ENCODE results near the gene NFASC. TPM values are rescaled to one million over a fixed set of nuclear protein-coding genes. Genes with fewer than 3 reads are reported as not detected.

The NFASC gene
- total and polyA plus RNA-seq, 4 donors = 0.23 to 5.4 (median 1.9) TPM

DNA sequence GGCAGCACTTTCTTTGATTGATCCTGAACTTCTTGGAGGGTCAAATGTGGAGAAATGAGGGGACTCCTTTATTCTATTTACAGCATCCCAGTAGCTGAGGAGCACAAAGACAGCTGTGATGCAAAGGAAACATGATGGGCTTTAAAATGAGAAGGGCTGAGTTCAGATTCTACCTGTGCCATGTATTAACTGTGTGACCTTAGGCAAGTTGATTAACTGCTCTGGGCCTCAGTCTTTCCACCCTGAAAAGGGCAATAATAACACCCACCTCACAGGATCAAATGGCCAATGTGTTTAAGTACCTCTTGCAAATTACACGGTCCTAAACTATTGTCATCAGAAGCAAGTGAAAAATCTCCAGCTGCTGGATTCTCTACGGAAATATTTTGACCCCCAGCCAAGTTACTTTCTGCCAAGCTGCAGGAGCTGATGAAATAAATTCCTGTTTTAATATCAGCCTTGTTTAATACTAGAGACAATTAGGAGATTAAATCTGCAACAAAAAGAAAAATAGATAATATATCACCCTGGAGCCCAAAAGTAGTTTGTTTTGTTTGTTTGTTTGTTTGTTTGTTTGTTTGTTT is 197.9 kb downstream of the NFASC start:
- H3K4me1 ChIP-seq (ENCODE audit: control insufficient read depth in 4 of 4, insufficient read depth in 4 of 4, low read length in 3 of 4) = no peaks in the 10 kb centered on the region
- 55% methylated on average over 2 of the region's 2 CpGs for WGBS
- no peaks in the 10 kb centered on the region for H3K27me3 ChIP-seq (ENCODE audit: control insufficient read depth in 4 of 4, insufficient read depth in 4 of 4, low read length in 3 of 4)
- H3K27ac ChIP-seq (ENCODE audit: low read depth in 1 of 2, low read length in 2 of 2) = no peak overlapping the region
- TF ChIP-seq, protein P1, sequence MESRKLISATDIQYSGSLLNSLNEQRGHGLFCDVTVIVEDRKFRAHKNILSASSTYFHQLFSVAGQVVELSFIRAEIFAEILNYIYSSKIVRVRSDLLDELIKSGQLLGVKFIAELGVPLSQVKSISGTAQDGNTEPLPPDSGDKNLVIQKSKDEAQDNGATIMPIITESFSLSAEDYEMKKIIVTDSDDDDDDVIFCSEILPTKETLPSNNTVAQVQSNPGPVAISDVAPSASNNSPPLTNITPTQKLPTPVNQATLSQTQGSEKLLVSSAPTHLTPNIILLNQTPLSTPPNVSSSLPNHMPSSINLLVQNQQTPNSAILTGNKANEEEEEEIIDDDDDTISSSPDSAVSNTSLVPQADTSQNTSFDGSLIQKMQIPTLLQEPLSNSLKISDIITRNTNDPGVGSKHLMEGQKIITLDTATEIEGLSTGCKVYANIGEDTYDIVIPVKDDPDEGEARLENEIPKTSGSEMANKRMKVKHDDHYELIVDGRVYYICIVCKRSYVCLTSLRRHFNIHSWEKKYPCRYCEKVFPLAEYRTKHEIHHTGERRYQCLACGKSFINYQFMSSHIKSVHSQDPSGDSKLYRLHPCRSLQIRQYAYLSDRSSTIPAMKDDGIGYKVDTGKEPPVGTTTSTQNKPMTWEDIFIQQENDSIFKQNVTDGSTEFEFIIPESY (IDR thresholded peaks at IDR 0.05) = no peak
- TF ChIP-seq NR2F2 (IDR thresholded peaks at IDR 0.05) = no peak
- TF ChIP-seq YY1 (IDR thresholded peaks at IDR 0.05) = no peak
- no peak for TF ChIP-seq HNF4G (IDR thresholded peaks at IDR 0.05)
- TF ChIP-seq TAF1 (conservative IDR thresholded peaks at IDR 0.05) = no peak
- no peak for TF ChIP-seq FOXA1 (IDR thresholded peaks at IDR 0.05)
- TF ChIP-seq, protein P2, sequence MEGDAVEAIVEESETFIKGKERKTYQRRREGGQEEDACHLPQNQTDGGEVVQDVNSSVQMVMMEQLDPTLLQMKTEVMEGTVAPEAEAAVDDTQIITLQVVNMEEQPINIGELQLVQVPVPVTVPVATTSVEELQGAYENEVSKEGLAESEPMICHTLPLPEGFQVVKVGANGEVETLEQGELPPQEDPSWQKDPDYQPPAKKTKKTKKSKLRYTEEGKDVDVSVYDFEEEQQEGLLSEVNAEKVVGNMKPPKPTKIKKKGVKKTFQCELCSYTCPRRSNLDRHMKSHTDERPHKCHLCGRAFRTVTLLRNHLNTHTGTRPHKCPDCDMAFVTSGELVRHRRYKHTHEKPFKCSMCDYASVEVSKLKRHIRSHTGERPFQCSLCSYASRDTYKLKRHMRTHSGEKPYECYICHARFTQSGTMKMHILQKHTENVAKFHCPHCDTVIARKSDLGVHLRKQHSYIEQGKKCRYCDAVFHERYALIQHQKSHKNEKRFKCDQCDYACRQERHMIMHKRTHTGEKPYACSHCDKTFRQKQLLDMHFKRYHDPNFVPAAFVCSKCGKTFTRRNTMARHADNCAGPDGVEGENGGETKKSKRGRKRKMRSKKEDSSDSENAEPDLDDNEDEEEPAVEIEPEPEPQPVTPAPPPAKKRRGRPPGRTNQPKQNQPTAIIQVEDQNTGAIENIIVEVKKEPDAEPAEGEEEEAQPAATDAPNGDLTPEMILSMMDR (IDR thresholded peaks at IDR 0.05; ENCODE audit: low read depth, low read length, missing input control) = no peak
- TF ChIP-seq SP1 (IDR thresholded peaks at IDR 0.05) = no peak
- TF ChIP-seq, protein P3, sequence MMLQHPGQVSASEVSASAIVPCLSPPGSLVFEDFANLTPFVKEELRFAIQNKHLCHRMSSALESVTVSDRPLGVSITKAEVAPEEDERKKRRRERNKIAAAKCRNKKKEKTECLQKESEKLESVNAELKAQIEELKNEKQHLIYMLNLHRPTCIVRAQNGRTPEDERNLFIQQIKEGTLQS (IDR thresholded peaks at IDR 0.05) = no peak
- no peak for TF ChIP-seq FOXA2 (IDR thresholded peaks at IDR 0.05)
- TF ChIP-seq EGR1 (IDR thresholded peaks at IDR 0.05; ENCODE audit: low read depth in 2 of 2) = no peak
- TF ChIP-seq, protein P4, sequence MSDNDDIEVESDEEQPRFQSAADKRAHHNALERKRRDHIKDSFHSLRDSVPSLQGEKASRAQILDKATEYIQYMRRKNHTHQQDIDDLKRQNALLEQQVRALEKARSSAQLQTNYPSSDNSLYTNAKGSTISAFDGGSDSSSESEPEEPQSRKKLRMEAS (IDR thresholded peaks at IDR 0.05) = no peak
- TF ChIP-seq JUND (IDR thresholded peaks at IDR 0.05) = no peak
- H3K9ac ChIP-seq (ENCODE audit: low read depth in 1 of 2, low read length in 2 of 2) = no peak overlapping the region
- H3K9me3 ChIP-seq (ENCODE audit: control insufficient read depth in 4 of 4, low read length in 3 of 4) = no peaks in the 10 kb centered on the region
- no peak for DNase-seq (ENCODE audit: low spot score)
- H3K4me3 ChIP-seq (ENCODE audit: low read depth in 1 of 3, low read length in 3 of 3) = no peak overlapping the region
- H3K36me3 ChIP-seq (ENCODE audit: control insufficient read depth in 4 of 4, insufficient read depth in 3 of 4, low read depth in 1 of 4, low read length in 3 of 4) = no peaks in the 10 kb centered on the region

DNA sequence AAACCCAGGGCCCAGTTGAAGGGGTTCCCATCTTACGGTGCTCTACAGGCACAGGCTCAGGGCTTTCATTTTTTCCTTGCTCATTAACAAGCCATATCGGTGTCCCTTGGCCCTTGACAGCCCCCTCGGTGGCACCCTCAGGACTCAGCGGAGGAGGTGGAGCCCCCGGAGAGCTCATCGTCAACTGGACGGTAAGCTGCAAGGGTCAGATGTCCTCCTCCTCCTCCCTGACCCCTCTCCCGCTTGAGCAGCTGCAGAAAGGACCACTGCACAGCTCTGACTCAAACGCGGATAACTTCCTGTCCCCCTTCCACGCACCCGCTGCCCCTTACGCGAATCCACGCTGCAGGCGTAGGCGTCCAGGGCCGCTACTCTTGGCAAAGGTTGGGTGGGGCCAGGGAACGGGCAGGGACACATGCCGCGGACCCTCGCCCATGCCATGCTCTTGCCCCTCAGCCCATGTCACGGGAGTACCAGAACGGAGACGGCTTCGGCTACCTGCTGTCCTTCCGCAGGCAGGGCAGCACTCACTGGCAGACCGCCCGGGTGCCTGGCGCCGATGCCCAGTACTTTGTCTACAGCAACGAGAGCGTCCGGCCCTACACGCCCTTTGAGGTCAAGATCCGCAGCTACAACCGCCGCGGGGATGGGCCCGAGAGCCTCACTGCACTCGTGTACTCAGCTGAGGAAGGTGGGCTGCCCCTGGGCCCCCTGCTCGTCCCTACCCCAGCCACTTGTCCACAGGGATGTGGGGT is 198.9 kb downstream of the NFASC start:
- 89% methylated on average over 42 of the region's 42 CpGs for WGBS
- DNase-seq (ENCODE audit: low spot score) = peak; percentile 20
- H3K4me1 ChIP-seq (ENCODE audit: control insufficient read depth in 4 of 4, insufficient read depth in 4 of 4, low read length in 3 of 4) = no peaks in the 10 kb centered on the region
- H3K9ac ChIP-seq (ENCODE audit: low read depth in 1 of 2, low read length in 2 of 2) = no peak overlapping the region
- H3K27me3 ChIP-seq (ENCODE audit: control insufficient read depth in 4 of 4, insufficient read depth in 4 of 4, low read length in 3 of 4) = no peaks in the 10 kb centered on the region
- no peak overlapping the region for H3K27ac ChIP-seq (ENCODE audit: low read depth in 1 of 2, low read length in 2 of 2)
- no peaks in the 10 kb centered on the region for H3K36me3 ChIP-seq (ENCODE audit: control insufficient read depth in 4 of 4, insufficient read depth in 3 of 4, low read depth in 1 of 4, low read length in 3 of 4)
- TF ChIP-seq JUND (IDR thresholded peaks at IDR 0.05) (no peak), HNF4G (IDR thresholded peaks at IDR 0.05) (no peak), YY1 (IDR thresholded peaks at IDR 0.05) (no peak), SP1 (IDR thresholded peaks at IDR 0.05) (no peak), TAF1 (conservative IDR thresholded peaks at IDR 0.05) (no peak), EGR1 (IDR thresholded peaks at IDR 0.05; ENCODE audit: low read depth in 2 of 2) (no peak), RXRA (IDR thresholded peaks at IDR 0.05) (no peak), HNF4A (conservative IDR thresholded peaks at IDR 0.05) (no peak), FOXA1 (IDR thresholded peaks at IDR 0.05) (no peak), GABPA (IDR thresholded peaks at IDR 0.05 in 1 of 2, conservative IDR thresholded peaks at IDR 0.05 in 1 of 2) (no peak), NR2F2 (IDR thresholded peaks at IDR 0.05) (no peak)
- TF ChIP-seq, protein P5, sequence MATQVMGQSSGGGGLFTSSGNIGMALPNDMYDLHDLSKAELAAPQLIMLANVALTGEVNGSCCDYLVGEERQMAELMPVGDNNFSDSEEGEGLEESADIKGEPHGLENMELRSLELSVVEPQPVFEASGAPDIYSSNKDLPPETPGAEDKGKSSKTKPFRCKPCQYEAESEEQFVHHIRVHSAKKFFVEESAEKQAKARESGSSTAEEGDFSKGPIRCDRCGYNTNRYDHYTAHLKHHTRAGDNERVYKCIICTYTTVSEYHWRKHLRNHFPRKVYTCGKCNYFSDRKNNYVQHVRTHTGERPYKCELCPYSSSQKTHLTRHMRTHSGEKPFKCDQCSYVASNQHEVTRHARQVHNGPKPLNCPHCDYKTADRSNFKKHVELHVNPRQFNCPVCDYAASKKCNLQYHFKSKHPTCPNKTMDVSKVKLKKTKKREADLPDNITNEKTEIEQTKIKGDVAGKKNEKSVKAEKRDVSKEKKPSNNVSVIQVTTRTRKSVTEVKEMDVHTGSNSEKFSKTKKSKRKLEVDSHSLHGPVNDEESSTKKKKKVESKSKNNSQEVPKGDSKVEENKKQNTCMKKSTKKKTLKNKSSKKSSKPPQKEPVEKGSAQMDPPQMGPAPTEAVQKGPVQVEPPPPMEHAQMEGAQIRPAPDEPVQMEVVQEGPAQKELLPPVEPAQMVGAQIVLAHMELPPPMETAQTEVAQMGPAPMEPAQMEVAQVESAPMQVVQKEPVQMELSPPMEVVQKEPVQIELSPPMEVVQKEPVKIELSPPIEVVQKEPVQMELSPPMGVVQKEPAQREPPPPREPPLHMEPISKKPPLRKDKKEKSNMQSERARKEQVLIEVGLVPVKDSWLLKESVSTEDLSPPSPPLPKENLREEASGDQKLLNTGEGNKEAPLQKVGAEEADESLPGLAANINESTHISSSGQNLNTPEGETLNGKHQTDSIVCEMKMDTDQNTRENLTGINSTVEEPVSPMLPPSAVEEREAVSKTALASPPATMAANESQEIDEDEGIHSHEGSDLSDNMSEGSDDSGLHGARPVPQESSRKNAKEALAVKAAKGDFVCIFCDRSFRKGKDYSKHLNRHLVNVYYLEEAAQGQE (IDR thresholded peaks at IDR 0.05) = no peak
- TF ChIP-seq, protein P1 (IDR thresholded peaks at IDR 0.05) = no peak
- H3K9me3 ChIP-seq (ENCODE audit: control insufficient read depth in 4 of 4, low read length in 3 of 4) = no peaks in the 10 kb centered on the region
- H3K4me3 ChIP-seq (ENCODE audit: low read depth in 1 of 3, low read length in 3 of 3) = no peak overlapping the region
